Lung (tissue), 12 donors: Measurements from ENCODE around the gene TGM1. TPM values are rescaled to one million over a fixed set of nuclear protein-coding genes. Genes with fewer than 3 reads are reported as not detected.

Experiments
- ATAC-seq: fragments of 200-7000 bp; cut with Tn5 transposase; one replicate; pipeline ENCODE4 v1.9.1; 2020; ENCODE audit warnings: moderate number of reproducible peaks; ENCODE audit not compliant: insufficient read depth, low FRiP score
- DNase-seq, 3 donors: peaks; one replicate each; pipeline ENCODE4 v3.0.0-alpha.2; 2013 to 2017
- H3K27ac ChIP-seq, 2 donors: one replicate each; pipeline ENCODE4 v1.5.1; 2013; ENCODE audit warnings: mild to moderate bottlenecking in 2 of 2, moderate library complexity in 2 of 2, control low read depth in 1 of 2, inconsistent platforms in 1 of 2, low read depth in 1 of 2, low read length in 1 of 2
- H3K27me3 ChIP-seq, 3 donors: one replicate each; pipeline ENCODE4 v1.5.1; 2013; ENCODE audit warnings: low read length in 2 of 3; ENCODE audit not compliant: control insufficient read depth in 3 of 3, insufficient read depth in 3 of 3
- H3K36me3 ChIP-seq, 4 donors: one replicate each; pipeline ENCODE4 v1.5.1; 2013; ENCODE audit warnings: low read length in 4 of 4, mild to moderate bottlenecking in 1 of 4, moderate library complexity in 1 of 4; ENCODE audit not compliant: control insufficient read depth in 4 of 4, insufficient read depth in 4 of 4
- H3K4me1 ChIP-seq, 5 donors: one replicate each; pipeline ENCODE4 v1.5.1; 2013; ENCODE audit warnings: low read length in 5 of 5, mild to moderate bottlenecking in 2 of 5, moderate library complexity in 1 of 5; ENCODE audit not compliant: control insufficient read depth in 5 of 5, insufficient read depth in 5 of 5
- H3K4me3 ChIP-seq: one replicate; pipeline ENCODE4 v1.5.1; 2013; ENCODE audit warnings: mild to moderate bottlenecking, control low read depth, moderate library complexity
- H3K9ac ChIP-seq, 2 donors: one replicate each; pipeline ENCODE4 v1.5.1; 2013; ENCODE audit warnings: low read length in 2 of 2, control low read depth in 1 of 2; ENCODE audit not compliant: insufficient read depth in 1 of 2
- H3K9me3 ChIP-seq, 4 donors: one replicate each; pipeline ENCODE4 v1.5.1; 2013; ENCODE audit warnings: low read length in 3 of 4, mild to moderate bottlenecking in 1 of 4, moderate library complexity in 1 of 4; ENCODE audit not compliant: control insufficient read depth in 4 of 4, insufficient read depth in 3 of 4
- WGBS, 2 donors: extraction: QIAGEN DNeasy Blood & Tissue Kit; methylation state at CpG; one replicate each; pipeline ENCODE4 v1.1.7; 2013; 5-methylcytosine and 5-hydroxymethylcytosine counted together
- polyA plus RNA-seq, 2 donors: library from polyadenylated mRNA; stranded (reverse); fragments of 200-250 nt; gene quantifications; one replicate each; pipeline ENCODE4 v1.2.1, GENCODE V29; 2013
- total RNA-seq, 2 donors: library from RNA; depleted of rRNA in 1 of 2; stranded (reverse); fragments of >200 nt in 1 of 2; gene quantifications; one replicate each; pipeline ENCODE4 v1.2.1, GENCODE V29; 2014 to 2021
- TF ChIP-seq, protein P1 (sequence below): IDR thresholded peaks from 2 replicates; pipeline ENCODE4 v1.5.1; 2012; ENCODE audit warnings: mild to moderate bottlenecking; ENCODE audit errors: control extremely low read depth, extremely low read depth
- donor health status: control.
- donor health status: control.
- donor health status: Bipolar disorder and iron deficiency.
- donor health status: healthy.
- donor health status: DM: yes; HTN: yes; CAD: no.

The TGM1 gene
- total and polyA plus RNA-seq, 4 donors = 1.9 to 11.3 (median 9.3) TPM

DNA sequence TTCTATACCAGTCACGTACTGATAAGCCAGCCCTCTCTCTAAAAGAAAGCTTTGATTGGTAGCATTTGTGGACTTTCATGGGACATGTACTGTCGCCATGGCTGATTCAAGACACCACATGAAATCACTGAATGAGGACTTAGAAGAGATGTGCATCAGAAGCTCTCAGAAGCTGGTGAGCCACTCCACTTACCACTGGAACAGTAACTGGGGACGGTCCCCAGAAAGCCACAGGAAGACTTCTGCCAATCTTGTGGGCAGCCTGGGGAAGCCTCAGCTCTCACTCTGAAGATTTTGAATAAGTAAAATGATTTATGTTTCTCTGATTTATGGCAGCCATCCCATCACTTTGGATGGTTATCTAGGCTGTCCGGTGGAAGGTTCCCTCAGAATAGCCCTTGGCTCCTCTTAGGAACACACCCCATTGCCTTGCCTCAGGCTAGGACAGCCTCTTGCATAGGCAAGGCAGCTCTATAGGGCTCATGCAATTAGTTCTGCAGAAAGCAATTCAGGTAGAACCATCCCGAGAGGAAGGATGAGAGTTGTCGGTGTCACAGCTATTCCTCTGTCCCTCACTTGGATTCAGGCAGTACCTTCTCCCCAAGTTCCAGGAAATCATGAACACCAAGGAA is 26.8 kb upstream of the TGM1 start:
- ATAC-seq = no peak
- Histone ChIP-seq H3K27ac (no peak overlapping the region), H3K36me3 (peaks cover 7 to 29% (median 20%) of the 10 kb centered on the region in 4 donors), H3K4me1 (no peaks in the 10 kb centered on the region), H3K27me3 (no peaks in the 10 kb centered on the region), H3K9ac (no peak overlapping the region), H3K4me3 (no peak overlapping the region), H3K9me3 (no peaks in the 10 kb centered on the region)
- no peak for DNase-seq
- TF ChIP-seq, protein P1, sequence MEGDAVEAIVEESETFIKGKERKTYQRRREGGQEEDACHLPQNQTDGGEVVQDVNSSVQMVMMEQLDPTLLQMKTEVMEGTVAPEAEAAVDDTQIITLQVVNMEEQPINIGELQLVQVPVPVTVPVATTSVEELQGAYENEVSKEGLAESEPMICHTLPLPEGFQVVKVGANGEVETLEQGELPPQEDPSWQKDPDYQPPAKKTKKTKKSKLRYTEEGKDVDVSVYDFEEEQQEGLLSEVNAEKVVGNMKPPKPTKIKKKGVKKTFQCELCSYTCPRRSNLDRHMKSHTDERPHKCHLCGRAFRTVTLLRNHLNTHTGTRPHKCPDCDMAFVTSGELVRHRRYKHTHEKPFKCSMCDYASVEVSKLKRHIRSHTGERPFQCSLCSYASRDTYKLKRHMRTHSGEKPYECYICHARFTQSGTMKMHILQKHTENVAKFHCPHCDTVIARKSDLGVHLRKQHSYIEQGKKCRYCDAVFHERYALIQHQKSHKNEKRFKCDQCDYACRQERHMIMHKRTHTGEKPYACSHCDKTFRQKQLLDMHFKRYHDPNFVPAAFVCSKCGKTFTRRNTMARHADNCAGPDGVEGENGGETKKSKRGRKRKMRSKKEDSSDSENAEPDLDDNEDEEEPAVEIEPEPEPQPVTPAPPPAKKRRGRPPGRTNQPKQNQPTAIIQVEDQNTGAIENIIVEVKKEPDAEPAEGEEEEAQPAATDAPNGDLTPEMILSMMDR = no peak
- 70 to 80% methylated on average over 6 of the region's 6 CpGs for WGBS, 2 donors

DNA sequence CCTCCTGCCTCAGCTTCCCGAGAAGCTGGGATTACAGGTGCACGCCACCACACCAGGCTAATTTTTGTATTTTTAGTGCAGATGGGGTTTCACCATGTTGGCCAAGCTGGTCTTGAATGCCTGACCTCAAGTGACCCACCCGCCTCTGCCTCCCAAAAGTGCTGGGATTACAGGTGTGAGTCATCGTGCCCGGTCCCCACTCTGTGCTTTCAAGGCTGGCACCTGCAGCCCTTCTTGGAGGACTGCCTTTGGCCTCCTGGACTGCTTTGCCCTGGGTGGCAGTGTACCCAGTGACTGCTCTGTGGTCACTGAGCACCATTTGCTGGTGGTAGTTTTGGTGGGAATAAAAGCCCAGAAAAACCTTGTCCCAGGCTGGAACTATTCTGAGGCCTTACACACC is 24.0 kb upstream of the TGM1 start:
- Histone ChIP-seq H3K27me3 (no peaks in the 10 kb centered on the region), H3K4me1 (no peaks in the 10 kb centered on the region), H3K9ac (no peak overlapping the region), H3K4me3 (no peak overlapping the region), H3K9me3 (no peaks in the 10 kb centered on the region), H3K27ac (no peak overlapping the region), H3K36me3 (peaks cover 7 to 22% (median 15%) of the 10 kb centered on the region in 4 donors)
- WGBS, 2 donors = 95 to 97% methylated on average over 5 of the region's 5 CpGs
- ATAC-seq (no peak), DNase-seq (no peak)
- TF ChIP-seq, protein P1 = no peak

GRCh38 chr14:24285351-24285750 is 22.4 kb upstream of the TGM1 start:
- ATAC-seq (no peak), DNase-seq (no peak)
- H3K9ac ChIP-seq = no peak overlapping the region
- H3K9me3 ChIP-seq = no peaks in the 10 kb centered on the region
- no peak overlapping the region for H3K4me3 ChIP-seq
- H3K4me1 ChIP-seq = peaks cover 0 to 5% (median 0%) of the 10 kb centered on the region in 5 donors
- H3K36me3 ChIP-seq = peaks cover 0 to 8% (median 6%) of the 10 kb centered on the region in 4 donors
- TF ChIP-seq, protein P1 = no peak
- 87 to 90% methylated on average over 4 of the region's 4 CpGs for WGBS, 2 donors
- no peaks in the 10 kb centered on the region for H3K27me3 ChIP-seq
- H3K27ac ChIP-seq = no peak overlapping the region
